GM19240 (cell line): ENCODE measurements around the gene SLC16A5.
"Not testable (repeated sequence)": the region's sequence is repeated elsewhere in the genome, so short reads cannot be mapped to it uniquely, and the experiment has no call there.

Experiments
- DNase-seq: peaks from one replicate; pipeline ENCODE4 v3.0.0; 2011; ENCODE audit warnings: low spot score; ENCODE audit not compliant: insufficient read length

The SLC16A5 gene

GRCh38 chr17:75132018-75133000 is 44.6 kb downstream of the SLC16A5 start:
- DNase-seq, result not testable (repeated sequence)

GRCh38 chr17:75133001-75133400 is 45.2 kb downstream of the SLC16A5 start:
- DNase-seq, result no peak

- not testable (repeated sequence) for DNase-seq
Measured at GRCh38 chr17:75133607-75134347, 46.0 kb downstream of the SLC16A5 start.

GRCh38 chr17:75135452-75135851 is 47.7 kb downstream of the SLC16A5 start:
- DNase-seq, result no peak

- DNase-seq, result no peak
Measured at GRCh38 chr17:75135946-75136345, 48.2 kb downstream of the SLC16A5 start.

- not testable (repeated sequence) for DNase-seq
Measured at GRCh38 chr17:75137762-75138161, 50.0 kb downstream of the SLC16A5 start.

GRCh38 chr17:75138519-75138918 is 50.8 kb downstream of the SLC16A5 start:
- DNase-seq, result no peak

GRCh38 chr17:75142236-75142971 is 54.6 kb downstream of the SLC16A5 start:
- DNase-seq, result no peak

- no peak for DNase-seq
Measured at GRCh38 chr17:75144816-75145512, 57.2 kb downstream of the SLC16A5 start.

GRCh38 chr17:75146592-75146991 is 58.8 kb downstream of the SLC16A5 start:
- no peak for DNase-seq

- no peak for DNase-seq
Measured at GRCh38 chr17:75147878-75148546, 60.3 kb downstream of the SLC16A5 start.

GRCh38 chr17:75151930-75152329 is 64.2 kb downstream of the SLC16A5 start:
- no peak for DNase-seq

- no peak for DNase-seq
Measured at GRCh38 chr17:75152523-75152921, 64.8 kb downstream of the SLC16A5 start.

GRCh38 chr17:75152922-75153779 is 65.4 kb downstream of the SLC16A5 start:
- no peak for DNase-seq

- no peak for DNase-seq
Measured at GRCh38 chr17:75153780-75154194, 66.0 kb downstream of the SLC16A5 start.

GRCh38 chr17:75154195-75155106 is 66.7 kb downstream of the SLC16A5 start, which contains the start of gene JPT1:
TSS of gene JPT1 (minus strand) at chr17:75154512. CDS start at chr17:75154397, 115 bp downstream.
- DNase-seq, result peak; percentile 96

- DNase-seq, result no peak
Measured at GRCh38 chr17:75155191-75155601, 67.4 kb downstream of the SLC16A5 start.
